Activated CD4-positive, CD25-positive, alpha-beta regulatory T cell treated with anti-CD3 and anti-CD28 coated beads, Interleukin-2, amount 50 U/mL, for 16 hours (primary cell): ENCODE data around the gene BRD3.
"Not testable (repeated sequence)": the region's sequence is repeated elsewhere in the genome, so short reads cannot be mapped to it uniquely, and the experiment has no call there.

ENCODE experiments used
- DNase-seq: peaks from one replicate; pipeline ENCODE4 v3.0.0-alpha.2; 2020; ENCODE audit warnings: low read depth, low spot score

Gene BRD3

DNA sequence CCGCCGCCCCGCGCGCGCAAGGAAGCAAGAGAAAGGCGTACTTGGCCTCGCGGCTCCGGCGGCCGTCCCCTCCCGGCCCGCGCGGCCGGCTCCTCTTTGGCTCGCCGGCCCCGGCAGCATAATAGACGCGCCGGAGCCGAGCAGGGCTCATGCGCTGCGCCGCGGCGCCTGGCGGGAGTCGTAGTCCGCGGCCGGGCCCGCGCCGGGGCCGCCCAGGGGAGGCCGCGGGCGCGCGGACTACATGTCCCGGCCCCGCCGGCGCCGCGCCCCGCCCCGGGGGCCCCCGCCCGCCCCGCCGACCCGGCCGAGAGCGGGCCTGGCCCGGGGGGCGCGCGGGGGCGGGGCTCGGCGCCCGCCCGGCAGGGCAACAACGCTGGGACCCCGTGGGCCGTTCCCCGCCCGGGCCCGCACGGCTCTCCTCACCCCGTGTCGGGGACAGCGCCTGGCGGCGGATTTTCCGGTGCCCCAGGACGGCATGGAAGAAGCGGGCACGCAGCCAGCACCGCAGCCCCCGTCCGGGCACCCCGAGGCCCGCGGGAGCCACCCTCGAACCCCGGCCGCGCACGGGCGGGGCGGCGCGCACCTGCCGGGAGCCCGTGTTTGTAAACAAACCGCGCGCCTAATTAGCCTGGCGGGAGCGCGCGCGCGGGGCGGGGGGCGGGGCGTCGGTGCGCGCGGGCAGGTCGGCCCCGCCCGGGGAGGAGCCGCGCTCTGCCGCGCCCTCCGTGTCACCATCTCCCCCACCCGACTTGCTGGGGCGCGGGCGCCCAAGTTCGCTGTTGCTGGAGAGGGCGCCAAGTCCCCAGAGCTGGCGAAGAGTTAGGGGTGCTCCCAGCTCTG, at the start of gene BRD3:
TSS of gene BRD3 (minus strand) at position 123 of the 840 bp plus-strand sequence. CDS start 14,549 bp downstream, outside the sequence.
- peak; percentile 62 for DNase-seq

- DNase-seq, result no peak
Observed at GRCh38 chr9:134112561-134112960, 44.7 kb upstream of the BRD3 start.

DNA sequence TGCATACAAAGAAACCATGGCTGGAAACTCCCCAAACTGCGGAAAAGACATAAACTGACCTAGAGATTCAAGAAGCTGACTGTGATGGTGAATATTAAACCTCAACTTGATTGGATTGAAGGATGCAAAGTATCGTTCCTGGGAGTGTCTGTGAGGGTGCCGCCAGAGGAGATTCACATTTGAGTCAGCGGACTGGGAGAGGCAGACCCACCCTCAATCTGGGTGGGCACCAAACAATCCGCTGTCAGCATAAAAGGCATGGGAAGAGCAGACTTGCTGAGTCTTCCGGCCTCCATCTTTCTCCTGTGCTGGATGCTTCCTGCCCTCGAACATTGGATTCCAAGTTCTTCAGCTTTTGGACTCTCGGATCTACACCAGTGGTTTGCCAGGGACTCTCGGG, 43.2 kb upstream of the BRD3 start:
- no peak for DNase-seq

DNA sequence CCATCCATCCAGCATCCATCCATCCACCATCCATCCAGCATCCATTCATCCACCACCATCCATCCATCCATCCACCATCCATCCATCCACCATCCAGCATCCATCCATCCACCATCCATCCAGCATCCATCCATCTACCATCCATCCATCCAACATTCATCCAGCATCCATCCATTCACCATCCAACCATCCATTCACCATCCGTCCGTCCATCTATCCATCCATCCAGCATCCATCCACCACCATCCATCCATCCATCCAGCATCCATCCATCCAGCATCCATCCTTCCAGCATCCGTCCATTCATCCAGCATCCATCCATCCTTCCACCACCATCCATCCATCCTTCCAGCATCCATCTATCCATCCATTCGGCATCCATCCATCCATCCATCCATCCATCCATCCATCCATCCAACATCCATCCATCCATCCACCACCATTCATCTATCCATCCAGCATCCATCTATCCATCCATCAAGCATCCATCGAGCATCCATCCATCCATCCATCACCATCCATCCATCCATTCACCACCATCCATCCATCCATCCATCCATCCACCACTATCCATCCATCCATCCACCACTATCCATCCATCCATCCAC, 35.7 kb upstream of the BRD3 start:
- DNase-seq, result no peak

- DNase-seq, result no peak
Observed at GRCh38 chr9:134101623-134102149, 33.9 kb upstream of the BRD3 start.

GRCh38 chr9:134101133-134101532, 33.3 kb upstream of the BRD3 start:
- not testable (repeated sequence) for DNase-seq

- DNase-seq, result no peak
Observed at GRCh38 chr9:134100040-134100439, 32.2 kb upstream of the BRD3 start.

DNA sequence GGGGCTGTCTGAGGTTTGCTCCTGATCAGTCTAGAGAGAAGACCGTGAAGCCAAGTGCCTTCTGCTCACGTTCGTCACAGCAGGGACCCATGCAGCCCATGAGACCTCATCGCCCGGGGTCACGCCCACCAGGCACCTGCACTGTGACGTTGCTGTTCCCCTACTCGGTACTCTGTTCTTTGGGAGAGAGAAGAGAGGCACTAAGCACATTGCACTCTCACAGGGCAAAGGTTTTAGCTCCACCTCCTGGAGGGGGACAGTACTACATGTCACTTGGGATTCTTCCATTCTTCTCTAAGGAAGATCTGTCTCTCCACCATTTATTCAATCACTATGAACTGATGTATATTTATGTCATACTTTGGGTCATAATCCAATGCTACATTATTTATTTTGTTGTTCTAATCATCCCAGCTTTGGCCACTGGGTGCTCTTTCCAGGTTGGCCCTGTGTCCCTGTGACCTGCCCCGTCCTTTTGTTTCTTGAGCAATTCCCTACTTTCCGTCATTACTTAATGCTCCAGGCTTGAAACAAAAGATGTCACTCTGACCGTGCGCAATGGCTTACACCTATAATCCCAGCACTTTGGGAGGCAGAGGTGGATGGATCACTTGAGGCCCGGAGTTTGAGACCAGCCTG, 31.4 kb upstream of the BRD3 start:
- DNase-seq, result peak; percentile 9

DNA sequence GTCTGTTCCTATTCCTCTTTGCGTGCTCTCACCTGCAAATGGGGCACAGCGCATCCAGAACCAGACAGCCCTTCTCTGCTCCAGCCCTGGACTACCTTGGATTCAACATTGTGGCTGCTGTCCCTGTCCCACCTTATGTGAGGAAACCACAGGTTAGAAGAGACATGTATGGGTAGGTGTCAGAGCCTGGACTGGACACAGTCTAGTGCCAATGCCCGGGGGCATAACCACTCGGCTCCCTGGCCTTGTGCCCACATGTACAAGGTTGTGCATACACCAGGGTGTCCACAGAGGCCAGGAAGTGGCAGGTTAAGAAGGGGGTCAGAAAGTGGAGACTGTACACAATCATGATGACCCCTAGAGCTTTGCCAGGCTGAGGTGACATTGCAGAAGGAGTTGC, 22.1 kb upstream of the BRD3 start:
- DNase-seq, result no peak

GRCh38 chr9:134088063-134088725, 20.4 kb upstream of the BRD3 start:
- no peak for DNase-seq

GRCh38 chr9:134085674-134086073, 17.8 kb upstream of the BRD3 start:
- DNase-seq, result no peak

- no peak for DNase-seq
Observed at GRCh38 chr9:134083451-134083850, 15.6 kb upstream of the BRD3 start.

- DNase-seq, result no peak
Observed at GRCh38 chr9:134076644-134077043, 8.8 kb upstream of the BRD3 start.

DNA sequence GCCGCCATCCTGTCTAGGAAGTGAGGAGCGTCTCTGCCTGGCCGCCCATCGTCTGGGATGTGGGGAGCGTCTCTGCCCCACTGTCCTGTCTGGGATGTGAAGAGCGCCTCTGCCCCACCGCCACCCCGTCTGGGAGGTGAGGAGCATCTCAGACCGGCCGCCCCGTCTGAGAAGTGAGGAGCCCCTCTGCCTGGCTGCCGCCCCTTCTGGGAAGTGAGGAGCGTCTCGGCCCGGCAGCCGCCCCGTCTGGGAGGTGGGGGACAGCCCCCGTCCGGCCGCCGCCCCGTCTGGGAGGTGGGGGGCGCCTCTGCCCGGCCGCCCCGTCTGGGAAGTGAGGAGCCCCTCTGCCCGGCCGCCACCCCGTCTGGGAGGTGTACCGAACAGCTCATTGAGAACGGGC, 7.9 kb upstream of the BRD3 start:
- DNase-seq, result not testable (repeated sequence)

GRCh38 chr9:134073500-134073899, 5.7 kb upstream of the BRD3 start:
- no peak for DNase-seq

DNA sequence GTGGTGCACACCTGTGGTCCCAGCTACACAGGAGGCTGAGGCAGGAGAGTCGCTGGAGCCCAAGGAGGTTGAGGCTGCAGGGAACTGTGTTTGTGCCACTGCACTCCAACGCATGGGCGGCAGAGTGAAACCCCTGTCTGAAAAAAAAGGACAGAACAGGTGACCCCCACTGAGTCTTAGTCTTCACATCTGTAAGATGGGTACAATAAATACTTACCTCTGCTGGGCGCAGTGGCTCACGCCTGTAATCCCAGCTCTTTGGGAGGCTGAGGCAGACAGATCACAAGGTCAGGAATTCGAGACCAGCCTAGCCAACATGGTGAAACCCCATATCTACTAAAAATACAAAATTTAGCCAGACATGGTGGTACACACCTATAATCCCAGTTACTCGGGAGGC, 4.9 kb upstream of the BRD3 start:
- DNase-seq, result not testable (repeated sequence)

GRCh38 chr9:134071149-134071548, 3.3 kb upstream of the BRD3 start:
- no peak for DNase-seq

DNA sequence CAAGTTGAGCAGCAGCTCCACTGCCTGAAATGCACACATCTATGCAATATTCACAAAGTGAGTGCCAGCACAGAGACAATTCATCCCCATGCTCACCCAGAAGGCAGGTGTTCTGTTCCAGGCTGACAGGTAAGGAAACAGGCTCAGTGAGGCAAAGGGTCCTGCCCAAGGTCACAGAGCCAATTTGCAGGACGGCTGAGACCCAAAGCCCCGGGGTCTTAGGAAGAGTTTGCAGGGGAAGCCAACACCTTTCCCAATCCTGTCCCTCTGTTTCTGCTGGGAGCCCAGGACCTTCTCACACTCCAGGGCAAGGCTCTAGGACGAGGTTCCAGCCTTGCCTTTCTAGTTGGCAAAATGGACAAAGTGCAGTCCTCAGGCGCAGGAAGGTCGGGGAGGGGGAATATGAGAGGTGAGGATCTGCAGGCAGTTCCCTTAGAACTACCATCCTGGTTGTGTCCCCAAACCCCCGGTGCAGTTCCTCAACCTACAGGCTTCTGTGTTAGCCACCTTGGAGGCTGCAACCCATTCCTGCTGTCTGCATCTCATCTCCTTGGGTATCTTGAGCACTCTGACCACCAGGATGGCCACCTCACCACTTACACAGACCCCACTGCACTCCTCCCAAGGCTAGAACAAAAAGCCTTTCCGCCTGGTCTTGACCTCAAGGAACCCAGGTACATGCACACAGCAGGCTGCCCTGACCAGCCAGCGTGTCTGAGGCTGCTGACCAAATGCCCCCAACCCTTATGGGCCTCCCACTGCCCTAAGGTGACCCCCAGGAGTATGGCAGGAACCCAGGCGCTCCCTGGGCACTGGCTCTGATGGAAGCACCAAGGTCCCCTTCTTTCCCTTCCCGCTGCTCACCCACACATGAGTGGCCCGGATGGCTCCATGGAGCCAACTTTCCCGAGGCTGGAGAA, 1.9 kb upstream of the BRD3 start:
- DNase-seq, result no peak

GRCh38 chr9:134068744-134069479, 1.1 kb upstream of the BRD3 start:
- no peak for DNase-seq
